ENCODE data around the gene XRCC3. TPM values are rescaled to one million over a fixed set of nuclear protein-coding genes. Genes with fewer than 3 reads are reported as not detected.

Gene XRCC3
- total RNA-seq, 4 donors from 2014 or later = 4.0 to 10.7 (median 6.2) TPM

- no peak for DNase-seq (ENCODE audit: low spot score in 2 of 2)
- TF ChIP-seq CTCF (IDR thresholded peaks at IDR 0.05) (no peak), POLR2A (IDR thresholded peaks at IDR 0.05) (no peak), EP300 (IDR thresholded peaks at IDR 0.05) (no peak)
- no peaks in the 10 kb centered on the region for H3K27me3 ChIP-seq
- no peak overlapping the region for H3K27ac ChIP-seq
- H3K4me3 ChIP-seq = no peak overlapping the region
- no peaks in the 10 kb centered on the region for H3K36me3 ChIP-seq
- no peaks in the 10 kb centered on the region for H3K9me3 ChIP-seq
- H3K4me1 ChIP-seq = no peaks in the 10 kb centered on the region
- WGBS, 2 donors = 89 to 90% methylated on average over 8 of the region's 8 CpGs
Measured at GRCh38 chr14:103758059-103758776, 43.0 kb upstream of the XRCC3 start.

- peaks cover 0 to 12% (median 0%) of the 10 kb centered on the region in 3 donors for H3K36me3 ChIP-seq
- 88 to 89% methylated on average over 6 of the region's 6 CpGs for WGBS, 2 donors
- H3K27me3 ChIP-seq = no peaks in the 10 kb centered on the region
- H3K9me3 ChIP-seq = no peaks in the 10 kb centered on the region
- no peak overlapping the region for H3K4me3 ChIP-seq
- DNase-seq (ENCODE audit: low spot score in 2 of 2) = no peak
- H3K4me1 ChIP-seq = no peaks in the 10 kb centered on the region
- no peak overlapping the region for H3K27ac ChIP-seq
- TF ChIP-seq CTCF (IDR thresholded peaks at IDR 0.05) (no peak), EP300 (IDR thresholded peaks at IDR 0.05) (no peak), POLR2A (IDR thresholded peaks at IDR 0.05) (no peak)
Measured at GRCh38 chr14:103755060-103755459, 39.8 kb upstream of the XRCC3 start.

- TF ChIP-seq EP300 (IDR thresholded peaks at IDR 0.05) (no peak), CTCF (IDR thresholded peaks at IDR 0.05) (no peak), POLR2A (IDR thresholded peaks at IDR 0.05) (no peak)
- Histone ChIP-seq H3K27ac (no peak overlapping the region), H3K9me3 (no peaks in the 10 kb centered on the region), H3K27me3 (no peaks in the 10 kb centered on the region), H3K36me3 (peaks cover 0 to 17% (median 0%) of the 10 kb centered on the region in 3 donors), H3K4me3 (no peak overlapping the region), H3K4me1 (no peaks in the 10 kb centered on the region)
- no peak for DNase-seq (ENCODE audit: low spot score in 2 of 2)
- WGBS, 2 donors = 80% methylated on average over 9 of the region's 9 CpGs
Measured at GRCh38 chr14:103753774-103754173, 38.5 kb upstream of the XRCC3 start.

- TF ChIP-seq CTCF (IDR thresholded peaks at IDR 0.05) (peak in 1 of 5 experiments; percentile 17), POLR2A (IDR thresholded peaks at IDR 0.05) (no peak)
- no peak for DNase-seq (ENCODE audit: low spot score in 2 of 2)
- H3K4me3 ChIP-seq = no peak overlapping the region
- H3K36me3 ChIP-seq = peaks cover 0 to 44% (median 0%) of the 10 kb centered on the region in 3 donors
- H3K27ac ChIP-seq = no peak overlapping the region
- WGBS, 2 donors = 87% methylated on average over 5 of the region's 5 CpGs
- H3K4me1 ChIP-seq = no peaks in the 10 kb centered on the region
- H3K9me3 ChIP-seq = no peaks in the 10 kb centered on the region
- H3K27me3 ChIP-seq = no peaks in the 10 kb centered on the region
Measured at GRCh38 chr14:103749860-103750259, 34.6 kb upstream of the XRCC3 start.

- WGBS, 2 donors = 84 to 92% methylated on average over 5 of the region's 5 CpGs
- Histone ChIP-seq H3K4me3 (no peak overlapping the region), H3K27me3 (no peaks in the 10 kb centered on the region), H3K4me1 (no peaks in the 10 kb centered on the region), H3K36me3 (peaks cover 0 to 44% (median 0%) of the 10 kb centered on the region in 3 donors), H3K27ac (no peak overlapping the region), H3K9me3 (no peaks in the 10 kb centered on the region)
- no peak for DNase-seq (ENCODE audit: low spot score in 2 of 2)
- TF ChIP-seq EP300 (IDR thresholded peaks at IDR 0.05) (no peak), CTCF (IDR thresholded peaks at IDR 0.05) (no peak), POLR2A (IDR thresholded peaks at IDR 0.05) (no peak)
Measured at GRCh38 chr14:103749452-103749851, 34.2 kb upstream of the XRCC3 start.
